Measurements from ENCODE around the gene TOMM22.

Gene TOMM22

DNA sequence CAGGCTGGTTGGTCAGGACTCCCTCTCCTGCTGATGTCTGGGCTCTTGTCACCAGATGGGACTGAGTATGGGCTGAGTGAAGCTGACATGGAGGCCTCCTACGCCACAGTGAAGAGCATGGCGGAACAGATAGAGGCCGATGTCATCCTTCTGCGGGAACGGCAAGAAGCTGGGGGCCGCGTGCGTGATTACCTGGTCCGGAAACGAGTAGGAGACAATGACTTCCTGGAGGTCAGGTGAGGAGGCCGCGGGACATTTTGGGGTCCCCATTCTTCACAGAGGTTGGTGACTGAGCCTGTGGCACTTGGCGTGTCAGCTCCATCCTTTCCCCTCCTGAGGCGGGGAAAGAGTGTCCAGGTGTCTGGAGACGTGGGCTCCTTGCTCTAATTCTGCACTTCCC is 34.1 kb downstream of the TOMM22 start:
- DNase-seq: no peak

DNA sequence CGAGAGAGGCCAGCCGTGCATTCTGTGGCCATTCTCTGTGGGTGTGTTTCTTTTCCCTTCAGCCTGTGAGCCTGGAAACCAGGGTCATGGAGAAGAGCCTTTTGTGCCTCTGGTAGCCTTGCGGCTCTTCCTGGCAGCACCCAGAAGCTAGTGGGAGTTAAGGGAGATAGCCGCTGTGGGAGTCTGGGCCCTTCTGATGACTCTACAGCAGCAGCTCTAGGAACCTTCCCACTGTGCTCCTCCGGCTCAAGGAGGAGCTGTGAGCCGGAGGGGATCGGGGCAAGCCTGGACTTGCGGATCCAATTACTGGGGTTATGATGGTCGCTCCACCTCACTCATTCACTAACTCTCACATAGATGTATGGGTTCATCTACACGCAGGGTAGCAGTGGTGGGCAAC is 34.5 kb downstream of the TOMM22 start:
- no peak for DNase-seq

DNA sequence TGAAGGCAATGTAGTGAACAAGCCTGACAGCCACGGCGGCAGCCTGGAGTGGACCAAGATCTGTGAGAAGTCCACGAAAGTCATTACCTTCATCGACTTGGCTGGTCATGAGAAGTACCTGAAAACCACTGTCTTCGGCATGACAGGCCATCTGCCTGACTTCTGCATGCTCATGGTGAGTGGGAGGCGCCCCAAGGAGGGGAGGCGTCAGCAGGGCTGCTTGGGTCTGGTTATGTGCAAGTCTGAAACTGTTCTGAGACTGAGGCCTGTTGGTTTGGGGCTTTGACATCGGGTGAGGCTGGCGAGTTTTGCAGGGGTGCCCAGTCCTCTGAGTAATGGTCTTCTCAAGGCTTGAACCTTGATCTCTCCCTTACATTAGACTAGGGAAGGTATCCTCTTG is 35.1 kb downstream of the TOMM22 start:
- DNase-seq: no peak

DNA sequence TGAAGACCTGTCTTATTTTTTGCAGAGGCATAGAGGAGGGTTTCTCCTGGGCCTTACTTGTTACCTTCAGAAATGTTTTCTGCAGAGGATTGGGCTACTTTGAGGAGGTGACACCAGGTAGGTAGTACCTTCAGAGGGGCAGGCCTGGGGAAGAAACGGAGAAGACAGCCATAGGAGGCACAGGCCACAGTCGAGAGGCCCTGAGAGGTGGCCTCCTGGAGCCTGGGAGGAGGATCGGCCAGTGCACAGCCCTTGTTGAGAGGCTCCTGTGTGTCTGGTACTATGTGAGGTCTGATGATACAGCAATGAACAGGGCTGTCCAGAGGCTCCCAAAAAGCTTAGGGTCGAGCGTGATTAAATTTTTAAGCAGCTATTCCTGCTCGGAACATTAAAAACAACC is 35.5 kb downstream of the TOMM22 start:
- no peak for DNase-seq

DNA sequence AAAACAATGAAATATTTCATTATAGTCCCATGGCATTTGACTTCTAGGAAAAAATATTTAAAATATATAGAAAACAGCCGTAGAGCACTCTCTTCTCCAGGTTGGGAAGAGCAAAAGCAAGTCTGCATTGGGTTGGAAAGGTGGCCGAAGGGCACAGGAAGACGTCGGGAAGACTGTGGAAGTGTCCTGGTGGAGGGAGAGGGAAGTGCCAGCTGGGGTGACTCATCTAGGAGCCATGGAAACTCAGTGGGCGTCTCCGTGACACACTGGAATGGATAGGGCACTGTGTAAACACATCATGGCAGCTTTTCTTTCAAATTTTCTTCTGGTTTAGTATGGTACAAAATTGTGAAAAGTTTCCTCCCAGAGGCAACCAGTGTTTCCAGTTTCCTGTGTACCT is 36.7 kb downstream of the TOMM22 start:
- DNase-seq: no peak

DNA sequence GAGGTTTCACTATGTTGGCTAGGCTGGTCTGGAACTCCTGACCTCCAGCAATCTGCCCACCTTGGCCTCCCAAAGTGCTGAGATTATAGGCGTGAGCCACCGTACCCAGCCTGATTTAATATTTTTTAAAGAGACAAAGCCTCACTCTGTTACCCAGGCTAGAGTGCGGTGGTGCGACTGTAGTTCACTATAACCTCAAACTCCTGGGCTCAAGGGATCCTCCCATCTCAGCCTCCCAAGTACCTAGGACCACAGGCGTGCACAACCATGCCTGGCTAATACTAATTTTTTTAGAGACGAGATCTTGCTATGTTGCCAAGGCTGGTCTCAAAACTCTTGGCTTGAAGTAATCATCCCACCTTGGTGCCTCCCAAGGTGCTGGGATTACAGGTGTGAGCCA is 37.4 kb downstream of the TOMM22 start:
- DNase-seq: no peak

DNA sequence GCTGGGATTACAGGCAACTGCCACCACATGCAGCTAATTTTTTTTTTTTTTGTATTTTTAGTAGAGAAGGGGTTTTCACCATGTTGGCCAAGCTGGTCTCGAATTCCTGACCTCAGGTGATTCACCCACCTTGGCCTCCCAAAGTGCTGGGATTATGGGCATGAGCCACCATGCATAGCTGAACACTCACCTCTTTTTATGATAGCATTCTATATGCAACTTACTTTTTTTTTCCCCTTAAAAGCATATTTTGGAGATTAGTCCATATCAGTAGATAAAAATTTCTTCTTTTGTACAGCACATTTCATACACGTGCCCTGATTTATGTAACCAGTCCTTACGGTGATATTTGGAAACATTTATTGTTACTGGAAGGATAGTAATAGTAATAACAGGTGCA is 38.6 kb downstream of the TOMM22 start:
- DNase-seq: no peak

DNA sequence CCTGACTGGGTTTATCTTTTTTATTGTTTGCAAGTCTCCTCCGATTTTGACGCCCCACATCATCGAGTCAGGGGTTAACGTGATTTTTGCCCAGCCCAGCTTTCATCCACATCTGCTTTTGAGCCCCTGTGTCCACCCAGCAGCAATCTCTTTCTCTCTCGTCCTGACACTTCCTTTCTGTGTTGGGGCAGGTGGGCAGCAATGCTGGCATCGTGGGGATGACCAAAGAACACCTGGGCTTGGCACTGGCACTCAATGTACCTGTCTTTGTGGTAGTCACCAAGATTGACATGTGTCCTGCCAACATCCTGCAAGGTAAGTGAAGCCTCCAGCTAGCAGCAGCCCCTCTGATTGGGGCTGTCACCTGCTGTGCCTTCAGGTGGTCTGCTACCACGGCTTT is 39.8 kb downstream of the TOMM22 start:
- no peak for DNase-seq

DNA sequence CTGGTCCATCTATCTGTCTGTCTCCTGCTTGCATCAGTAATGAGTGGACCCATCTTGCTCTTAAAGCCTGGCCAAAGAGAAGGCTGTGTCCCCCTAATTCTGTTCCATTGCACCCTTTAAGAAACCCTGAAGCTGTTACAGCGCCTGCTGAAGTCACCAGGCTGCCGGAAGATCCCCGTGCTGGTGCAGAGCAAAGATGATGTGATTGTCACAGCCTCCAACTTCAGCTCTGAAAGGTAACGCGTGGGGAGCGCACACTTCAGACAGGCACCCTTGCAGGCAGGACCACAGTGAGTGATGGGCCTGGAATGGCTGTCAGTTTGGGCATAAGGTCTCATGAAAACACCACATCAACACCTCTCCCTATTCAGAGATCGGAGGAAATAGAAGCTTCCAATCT is 42.4 kb downstream of the TOMM22 start:
- DNase-seq: no peak

DNA sequence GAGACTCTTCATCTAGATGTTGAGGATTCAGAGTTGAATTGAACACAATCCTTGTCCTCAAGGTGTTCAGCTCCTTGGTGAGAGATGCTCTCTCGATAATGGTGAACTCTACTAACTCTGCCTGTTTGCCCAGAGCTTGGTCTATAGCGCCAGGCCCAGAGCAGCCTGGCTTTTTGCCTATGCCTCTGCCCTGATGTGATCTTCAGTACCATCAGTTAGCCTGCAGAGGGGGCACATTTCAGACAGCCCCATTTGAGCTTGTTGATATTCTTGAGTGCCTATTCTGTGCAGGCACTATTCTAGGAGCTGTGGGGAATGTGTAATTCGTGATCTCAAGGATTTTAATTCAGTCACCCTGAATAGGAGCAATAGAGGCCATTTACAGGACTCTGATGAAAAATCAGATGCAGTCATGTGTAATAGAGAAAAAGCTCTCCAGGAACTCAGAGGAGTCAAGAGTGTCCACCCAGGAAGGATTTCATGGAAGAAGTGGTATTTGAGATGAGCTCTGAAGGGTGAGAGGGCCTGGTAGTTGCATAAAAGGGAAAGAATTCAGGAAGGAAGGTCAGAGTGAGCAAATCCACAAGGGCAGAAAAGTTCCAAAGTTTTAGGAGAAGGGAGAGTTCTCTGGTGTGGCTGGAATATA is 43.3 kb downstream of the TOMM22 start:
- DNase-seq: peak in 4 of 6 experiments; percentile 15 to 56 (median 34)

DNA sequence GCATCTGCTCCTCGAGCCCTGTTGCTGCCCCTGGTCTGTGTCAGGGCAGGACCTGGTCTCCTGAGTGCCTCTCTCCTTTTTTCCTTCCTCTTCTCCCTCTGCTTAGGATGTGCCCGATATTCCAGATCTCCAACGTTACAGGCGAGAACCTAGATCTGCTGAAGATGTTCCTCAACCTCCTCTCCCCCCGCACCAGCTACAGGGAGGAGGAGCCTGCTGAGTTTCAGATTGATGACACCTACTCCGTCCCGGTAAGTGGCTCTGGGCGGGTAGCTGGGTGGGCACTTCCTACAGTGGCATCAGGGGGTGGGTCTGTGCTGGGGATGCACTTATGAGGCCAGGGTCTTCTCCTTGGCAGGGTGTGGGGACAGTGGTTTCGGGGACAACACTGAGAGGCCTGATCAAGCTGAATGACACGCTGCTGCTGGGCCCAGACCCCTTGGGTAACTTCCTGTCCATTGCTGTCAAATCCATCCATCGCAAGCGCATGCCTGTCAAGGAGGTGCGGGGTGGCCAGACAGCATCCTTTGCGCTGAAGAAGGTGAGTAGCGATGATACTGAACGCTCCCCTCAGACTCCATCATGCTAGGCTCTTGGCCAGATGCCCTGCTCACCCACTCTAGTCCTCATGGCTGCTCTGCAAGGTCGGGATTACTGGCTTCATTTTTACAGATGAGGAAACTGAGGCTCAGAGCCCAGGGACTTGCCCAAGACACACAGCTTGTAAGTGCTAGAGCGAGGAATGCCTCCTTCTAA is 44.3 kb downstream of the TOMM22 start:
- DNase-seq: peak in 1 of 6 experiments; percentile 10

DNA sequence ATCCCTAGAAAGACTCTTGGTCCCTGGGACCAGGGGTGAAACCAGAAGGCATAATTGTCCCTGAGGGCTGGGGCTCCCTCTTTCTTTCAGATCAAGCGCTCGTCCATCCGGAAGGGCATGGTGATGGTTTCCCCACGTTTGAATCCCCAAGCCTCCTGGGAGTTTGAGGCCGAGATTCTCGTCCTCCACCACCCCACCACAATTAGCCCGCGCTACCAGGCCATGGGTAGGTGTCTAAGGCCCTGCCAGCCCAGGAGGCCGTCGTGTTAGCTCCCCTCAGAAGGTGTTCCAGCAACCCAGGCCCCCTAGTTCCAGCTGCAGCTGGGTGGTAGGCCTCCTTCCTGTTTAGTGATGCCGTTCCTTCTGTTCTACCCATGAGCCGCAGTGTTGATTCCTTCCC is 45.4 kb downstream of the TOMM22 start:
- DNase-seq: no peak

DNA sequence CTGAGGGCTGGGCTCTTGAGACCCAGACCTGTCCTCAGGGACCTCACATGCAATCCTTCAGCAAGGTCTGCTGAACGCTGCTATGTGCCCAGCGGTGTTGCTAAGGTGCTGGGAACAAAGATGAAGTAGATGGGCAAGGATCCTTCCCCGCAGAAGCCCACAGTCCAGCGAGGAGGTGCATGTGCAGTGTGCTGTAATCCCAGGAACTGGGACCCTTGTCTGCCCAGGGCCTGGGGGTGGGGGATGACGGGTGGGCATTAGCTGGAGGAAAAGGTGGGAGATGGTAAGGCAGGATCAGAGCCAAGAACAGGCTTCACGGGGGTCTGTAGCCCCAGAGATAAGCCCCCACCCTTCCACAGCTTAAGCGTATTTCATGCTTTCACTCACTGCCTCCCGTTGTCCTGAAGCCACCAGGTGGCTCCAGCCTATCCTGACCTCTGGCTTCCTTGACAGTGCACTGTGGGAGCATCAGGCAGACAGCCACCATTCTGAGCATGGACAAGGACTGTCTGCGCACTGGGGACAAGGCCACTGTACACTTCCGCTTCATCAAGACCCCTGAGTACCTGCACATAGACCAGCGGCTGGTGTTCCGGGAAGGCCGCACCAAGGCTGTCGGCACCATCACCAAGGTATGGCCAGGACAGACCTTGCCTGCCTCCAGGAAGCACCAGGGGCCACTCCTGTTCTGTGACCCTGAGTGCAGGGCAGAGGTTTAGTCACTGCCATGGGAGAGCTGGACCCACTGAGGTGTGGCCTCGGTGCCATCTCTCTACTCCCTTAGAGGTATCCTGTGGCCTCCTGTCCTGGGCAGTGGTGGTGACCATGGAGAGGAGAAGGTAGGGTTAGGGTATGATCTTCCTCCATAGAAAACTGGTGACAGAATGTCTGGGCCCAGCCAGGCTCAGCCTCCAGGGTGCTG is 46.0 kb downstream of the TOMM22 start:
- DNase-seq: no peak

DNA sequence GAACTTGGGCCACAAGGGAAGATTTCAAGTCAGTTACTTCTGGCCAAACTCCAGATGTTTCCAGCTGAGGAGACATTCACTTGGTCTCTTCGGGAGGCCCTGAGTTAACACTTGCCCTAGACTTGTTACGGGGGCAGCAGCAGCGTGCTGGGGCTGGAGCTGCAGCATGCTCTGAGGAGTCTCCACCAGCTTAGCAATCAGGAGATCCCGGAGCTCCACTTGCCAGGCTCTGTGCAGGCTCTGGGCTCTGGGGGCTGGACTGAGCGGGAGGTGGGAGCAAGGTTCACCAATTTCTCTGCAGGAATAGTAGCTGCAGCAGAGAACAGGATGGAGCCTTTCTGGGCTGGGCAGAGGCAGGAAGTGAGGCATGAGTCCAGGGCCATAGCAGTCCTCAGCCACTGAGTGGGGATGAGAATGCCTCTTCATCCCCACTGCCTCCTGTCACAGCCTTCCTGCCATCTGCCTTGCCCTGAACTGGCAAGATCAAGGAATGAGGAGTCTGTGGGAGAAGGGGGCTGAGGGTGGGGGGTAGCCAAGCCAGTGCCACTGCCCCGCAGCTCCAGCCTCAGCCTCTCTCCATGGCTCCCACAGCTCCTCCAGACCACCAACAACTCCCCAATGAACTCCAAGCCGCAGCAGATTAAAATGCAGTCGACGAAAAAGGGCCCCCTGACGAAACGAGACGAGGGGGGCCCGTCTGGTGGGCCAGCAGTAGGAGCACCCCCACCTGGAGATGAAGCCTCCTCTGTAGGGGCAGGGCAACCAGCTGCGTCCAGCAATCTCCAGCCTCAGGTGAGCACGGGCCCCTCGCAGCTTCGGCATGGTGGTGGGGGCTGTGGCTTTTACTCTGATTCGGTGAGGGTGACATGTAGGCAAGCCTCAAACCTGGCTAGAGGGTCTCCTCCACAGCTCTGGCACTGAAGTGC is 47.4 kb downstream of the TOMM22 start:
- DNase-seq: no peak

DNA sequence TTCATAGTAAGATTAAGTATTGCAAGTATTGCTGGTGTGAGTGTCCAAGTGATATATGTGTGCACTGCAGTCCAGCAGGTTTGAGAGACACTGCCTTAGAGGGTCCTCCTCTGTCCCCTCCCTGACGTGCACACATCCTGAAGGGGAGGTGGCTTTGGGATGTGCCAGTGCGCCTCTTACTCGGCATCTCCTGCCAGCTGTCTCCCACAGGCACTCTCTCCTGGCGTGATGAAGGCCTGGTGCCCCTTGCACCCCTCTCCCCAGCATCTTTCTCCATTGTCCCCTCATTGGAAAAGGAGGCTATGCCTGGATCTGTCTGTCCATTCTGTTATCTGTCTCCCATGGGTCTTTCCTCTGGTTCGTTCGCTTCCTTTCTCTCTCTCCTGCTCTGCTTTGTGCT is 48.2 kb downstream of the TOMM22 start:
- DNase-seq: no peak

DNA sequence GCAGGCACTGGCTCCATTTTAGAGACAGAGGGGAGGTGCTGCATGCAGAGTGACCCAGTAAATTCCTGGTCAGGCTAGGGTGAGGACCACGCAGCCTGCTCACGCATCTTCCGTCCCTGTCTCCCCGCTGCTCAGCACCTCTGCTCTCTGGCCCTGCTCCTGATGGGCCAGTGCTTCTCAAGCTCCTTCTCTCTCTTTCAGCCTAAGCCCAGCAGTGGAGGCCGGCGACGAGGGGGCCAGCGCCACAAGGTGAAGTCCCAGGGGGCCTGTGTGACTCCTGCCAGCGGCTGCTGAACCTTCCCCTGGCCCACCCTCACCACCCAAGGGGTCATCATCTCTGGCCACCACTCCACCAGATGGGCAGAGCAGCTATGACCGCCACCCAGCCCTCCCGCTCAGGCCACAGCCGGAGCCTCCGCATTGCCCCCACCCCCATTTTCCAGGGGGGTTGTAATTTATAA is 48.7 kb downstream of the TOMM22 start:
- DNase-seq: no peak

DNA sequence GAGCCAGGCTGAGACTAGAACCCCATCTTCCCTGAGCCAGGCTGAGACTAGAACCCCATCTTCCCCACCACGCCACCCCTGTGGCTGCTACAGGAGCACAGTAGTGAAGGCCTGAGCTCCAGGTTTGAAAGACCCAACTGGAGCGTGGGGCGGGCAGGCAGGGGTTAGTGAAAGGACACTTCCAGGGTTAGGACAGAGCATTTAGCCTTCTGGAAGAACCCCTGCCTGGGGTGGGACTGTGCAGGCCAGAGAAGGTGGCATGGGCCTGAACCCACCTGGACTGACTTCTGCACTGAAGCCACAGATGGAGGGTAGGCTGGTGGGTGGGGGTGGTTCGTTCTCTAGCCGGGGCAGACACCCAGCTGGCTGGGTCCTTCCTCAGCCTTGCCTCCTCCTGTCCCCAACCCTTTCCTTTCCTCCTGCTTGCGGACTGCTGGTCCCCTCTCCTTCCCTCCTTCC is 50.0 kb downstream of the TOMM22 start:
- peak in 1 of 6 experiments; percentile 37 for DNase-seq

DNA sequence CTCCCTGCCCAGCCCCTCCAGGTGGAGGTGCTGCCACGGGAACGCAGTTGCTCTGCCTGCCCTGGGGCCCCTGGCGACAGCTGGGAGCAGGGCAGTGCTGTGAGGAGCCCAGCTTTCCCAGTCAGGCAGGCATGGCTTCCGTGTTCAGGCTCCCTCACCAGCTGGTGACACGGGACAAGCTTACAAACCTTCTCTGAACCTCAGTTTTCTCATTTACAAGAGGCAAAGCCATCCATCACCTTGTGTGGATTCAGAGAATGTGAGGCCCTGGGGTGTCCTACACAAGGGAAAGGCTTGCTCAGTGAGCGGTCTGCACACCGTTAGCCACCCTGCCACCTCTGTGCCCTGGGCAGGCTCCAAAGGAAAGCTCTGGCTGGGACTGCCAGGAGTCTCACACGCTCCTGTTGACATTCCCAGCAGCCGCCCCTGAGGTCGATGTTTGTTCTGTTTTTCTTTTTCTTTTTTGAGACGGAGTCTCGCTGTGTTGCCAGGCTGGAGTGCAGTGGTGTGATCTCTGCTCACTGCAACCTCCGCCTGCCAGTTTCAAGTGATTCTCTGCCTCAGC is 50.6 kb downstream of the TOMM22 start:
- DNase-seq: peak in 1 of 6 experiments; percentile 40

DNA sequence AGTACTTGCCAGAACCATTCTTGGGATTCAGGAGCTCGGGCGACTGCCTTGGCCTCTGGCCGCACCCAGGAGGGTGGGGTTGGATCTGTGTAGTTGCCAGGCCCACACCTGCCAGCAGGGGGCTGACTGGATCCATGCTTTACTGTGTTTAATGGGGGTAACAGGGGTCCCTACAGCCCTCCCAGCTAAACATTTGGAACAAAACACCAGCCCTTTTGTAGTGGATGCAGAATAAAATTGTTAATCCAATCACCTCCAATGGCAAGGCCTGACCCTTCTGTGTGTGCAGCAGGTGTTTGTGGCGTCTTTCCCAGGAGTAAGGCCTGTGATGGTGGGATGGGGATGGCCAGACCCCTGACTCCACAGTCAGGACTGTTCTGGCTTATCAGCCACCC is 51.6 kb downstream of the TOMM22 start:
- DNase-seq: peak in 5 of 6 experiments; percentile 20 to 57 (median 38)

DNA sequence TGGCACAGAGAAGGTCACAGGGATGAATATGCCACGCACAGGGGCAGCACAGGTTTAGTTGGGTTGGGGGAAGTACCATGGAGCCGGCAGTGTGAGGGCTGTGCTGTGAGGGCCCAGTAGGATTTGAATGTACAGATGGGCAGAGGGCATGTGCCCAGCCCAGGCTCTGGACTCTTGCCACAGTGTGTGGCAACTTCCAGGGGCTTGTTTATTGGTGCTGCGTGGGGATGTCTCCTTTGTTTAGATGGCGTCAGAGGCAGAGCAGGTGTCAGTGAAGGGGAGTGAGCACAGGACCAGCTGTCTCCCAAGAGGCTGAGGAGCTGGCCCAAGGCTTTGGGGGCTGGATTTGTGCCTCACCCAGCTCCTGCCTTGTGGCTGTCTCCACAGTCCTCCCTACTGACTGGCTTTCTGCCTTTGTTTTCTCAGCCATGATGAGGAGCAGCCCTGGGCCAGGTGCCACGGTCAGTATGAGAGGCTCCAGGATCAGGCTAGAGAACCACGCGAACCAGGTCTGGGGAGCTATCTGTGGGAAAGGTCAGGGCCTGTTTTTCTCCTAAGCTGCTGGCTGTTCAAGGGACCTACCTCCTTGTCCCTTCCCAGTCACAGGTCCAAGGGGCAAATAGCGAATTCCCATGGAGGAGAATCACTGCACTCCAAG is 52.1 kb downstream of the TOMM22 start:
- peak in 1 of 6 experiments; percentile 42 for DNase-seq

DNA sequence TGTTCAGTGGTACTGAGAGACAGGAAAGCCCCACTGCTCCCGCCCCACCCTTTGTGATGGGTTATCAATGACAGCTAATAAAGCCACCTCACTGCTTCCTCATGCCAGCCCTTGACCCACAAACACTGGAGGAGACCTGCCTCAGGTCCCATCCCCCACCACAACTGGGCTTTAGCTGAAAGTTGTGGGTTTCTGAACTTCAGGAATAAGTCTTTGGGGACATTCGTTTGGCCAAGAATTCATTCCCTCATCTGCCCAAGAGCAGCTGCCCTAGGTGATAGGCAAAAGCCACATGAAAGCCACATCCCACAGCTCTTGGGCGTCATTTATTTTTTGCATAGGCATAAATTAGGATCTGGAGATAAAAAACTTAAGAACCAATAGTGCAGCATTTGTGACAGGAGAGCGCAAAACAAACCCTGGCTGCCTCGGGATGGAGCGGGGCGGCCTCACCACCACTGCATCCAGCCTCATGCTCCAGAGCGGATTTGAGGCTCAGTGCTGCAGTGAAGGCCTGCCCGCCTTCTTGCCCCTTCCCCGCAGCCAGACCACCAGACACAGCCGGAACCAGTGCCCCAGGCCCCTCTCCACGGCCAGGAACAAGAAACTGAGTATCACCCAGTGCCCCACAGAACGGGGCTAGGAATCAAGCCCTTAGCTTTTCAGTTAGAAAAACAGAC is 52.8 kb downstream of the TOMM22 start:
- no peak for DNase-seq
